GM12891 (cell line): Measurements from ENCODE around the gene NXT2. TPM values are rescaled to one million over a fixed set of nuclear protein-coding genes. Genes with fewer than 3 reads are reported as not detected.

Experiments
- DNase-seq: peaks from one replicate; pipeline ENCODE4 v3.0.0; 2011; ENCODE audit warnings: low spot score; ENCODE audit not compliant: insufficient read length
- FAIRE-seq: peaks from 2 replicates; lab custom pipeline; 2011; peaks lifted over from hg19 to GRCh38; lab: Jason Lieb, UNC
- PAX5 ChIP-seq: IDR thresholded peaks from 2 replicates; pipeline ENCODE4 v1.6.1; 2011; ENCODE audit warnings: low read length, moderate library complexity, mild to moderate bottlenecking; ENCODE audit not compliant: insufficient read depth, severe bottlenecking
- POLR2A ChIP-seq: IDR thresholded peaks from 2 replicates; pipeline ENCODE4 v1.6.1; 2011; ENCODE audit warnings: low read depth, low read length, control low read depth
- POLR2AphosphoS5 ChIP-seq: IDR thresholded peaks from 2 replicates; pipeline ENCODE4 v1.6.1; 2011; ENCODE audit warnings: low read depth, low read length, control low read depth
- POU2F2 ChIP-seq: IDR thresholded peaks from 2 replicates; pipeline ENCODE4 v1.6.1; 2011; ENCODE audit warnings: low read depth, mild to moderate bottlenecking, control low read depth, low read length, moderate library complexity
- SPI1 ChIP-seq: IDR thresholded peaks from 2 replicates; pipeline ENCODE4 v1.6.1; 2011; ENCODE audit warnings: low read depth, low read length, control low read depth
- TAF1 ChIP-seq: IDR thresholded peaks from 2 replicates; pipeline ENCODE4 v1.6.1; 2011; ENCODE audit warnings: low read depth, low read length, control low read depth
- polyA plus RNA-seq: library from polyadenylated mRNA; unstranded; fragments of >200 nt; gene quantifications from one replicate; pipeline ENCODE4 v1.2.1, GENCODE V29; 2012; ENCODE audit warnings: low read depth, missing spikeins, inconsistent platforms; ENCODE audit not compliant: missing spikeins

The NXT2 gene
- 11.1 TPM for polyA plus RNA-seq

DNA sequence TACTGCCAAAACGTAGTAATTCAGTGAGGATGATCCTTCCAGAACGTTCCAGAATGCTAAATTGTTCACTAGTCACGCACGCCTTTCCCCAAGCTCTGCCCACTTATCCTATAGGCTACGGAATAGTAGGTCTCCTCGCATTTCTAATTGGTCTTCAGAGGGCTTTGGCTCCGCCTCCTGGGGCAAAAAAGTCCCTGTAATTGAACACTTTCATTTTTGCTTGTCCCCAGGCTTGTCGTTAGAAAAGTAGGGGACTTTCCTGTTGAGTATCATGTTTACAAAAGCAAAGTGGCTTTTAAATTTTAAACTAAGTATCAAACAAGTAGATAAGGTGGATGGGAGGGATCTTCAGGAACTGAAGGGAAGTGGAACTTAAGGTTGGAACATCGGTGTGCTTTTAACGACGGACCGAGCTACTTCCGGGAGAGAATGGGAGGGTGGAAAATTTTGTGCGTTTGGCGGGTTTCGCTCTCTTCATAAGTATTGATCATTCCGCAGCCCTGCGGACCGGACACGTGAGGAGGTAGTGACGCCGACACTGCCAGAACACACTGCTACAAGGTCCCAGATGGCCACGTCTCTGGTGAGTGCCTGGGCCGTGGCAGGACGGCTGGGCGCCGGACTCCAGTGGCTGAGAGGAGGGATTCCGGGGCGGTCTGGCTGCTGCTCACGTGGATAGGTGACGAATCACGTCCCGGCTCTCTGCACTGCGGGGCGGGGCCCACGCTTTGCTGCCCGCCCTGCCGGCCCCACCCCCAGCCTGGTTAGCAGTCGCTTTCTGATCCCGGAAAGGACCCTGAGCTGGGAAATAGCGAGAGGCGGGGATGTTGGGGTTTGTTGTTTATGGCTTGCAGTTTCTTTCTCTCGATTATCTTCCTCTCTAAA, at the start of gene NXT2:
Gene NXT2, plus strand, starts transcription at position 406 of the 885 bp plus-strand sequence. Its CDS starts 163 bp downstream, at position 569.
- peak; percentile 99 for FAIRE-seq
- no peak; the same call in 1 of the 2 replicates for TF ChIP-seq POU2F2
- TF ChIP-seq TAF1: peak; percentile 64; the same call in 1 of the 2 replicates
- TF ChIP-seq POLR2A: peak; percentile 82
- TF ChIP-seq POLR2AphosphoS5: peak; percentile 82
- TF ChIP-seq SPI1: no peak

DNA sequence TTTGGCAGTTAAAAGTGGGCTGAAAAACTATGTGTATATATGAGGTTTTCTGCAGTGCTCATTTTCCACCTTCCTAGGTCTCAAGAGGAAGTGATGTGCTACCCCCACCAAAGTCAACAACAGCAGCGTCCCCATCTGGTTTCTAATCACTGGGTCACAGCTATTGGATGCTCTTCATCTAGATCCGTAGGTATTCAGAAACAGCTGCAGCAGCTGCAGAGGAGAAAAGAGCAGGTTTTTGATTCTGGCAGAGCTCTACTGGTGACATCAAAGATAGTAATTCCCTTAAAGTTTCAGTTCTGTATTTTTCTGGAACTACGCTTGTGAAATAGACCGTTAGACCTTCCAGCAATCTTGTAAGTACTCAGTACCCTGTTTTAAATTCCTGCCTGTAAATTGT, 49.0 kb upstream of the NXT2 start:
- FAIRE-seq (no peak), DNase-seq (no peak)
- TF ChIP-seq POLR2AphosphoS5 (no peak), SPI1 (peak; percentile 89)

More for the DNA sequence above, at the start of gene NXT2:
- peak; percentile 45 for DNase-seq

DNA sequence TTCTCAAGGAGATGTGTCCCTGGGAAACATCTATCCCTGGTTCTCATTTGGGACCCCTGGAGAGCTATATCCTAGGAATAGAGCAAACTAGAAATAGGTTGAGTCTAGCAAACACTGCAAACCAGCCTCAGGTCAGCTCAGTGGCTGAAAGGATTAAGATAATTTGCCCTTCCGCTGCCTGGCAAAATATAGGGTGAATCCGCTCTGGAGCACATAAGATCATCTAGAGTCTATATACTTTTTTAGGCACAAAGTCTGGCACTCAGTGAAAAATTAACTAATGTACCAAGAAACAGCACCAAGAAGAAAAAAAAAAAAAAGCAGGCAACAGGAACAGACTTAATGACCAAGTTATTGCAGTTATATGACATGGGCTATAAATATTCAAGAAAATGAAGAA, 47.5 kb upstream of the NXT2 start:
- TF ChIP-seq SPI1 (no peak), POLR2A (no peak), PAX5 (no peak), TAF1 (no peak), POLR2AphosphoS5 (no peak), POU2F2 (no peak)
- no peak for FAIRE-seq
- no peak for DNase-seq

DNA sequence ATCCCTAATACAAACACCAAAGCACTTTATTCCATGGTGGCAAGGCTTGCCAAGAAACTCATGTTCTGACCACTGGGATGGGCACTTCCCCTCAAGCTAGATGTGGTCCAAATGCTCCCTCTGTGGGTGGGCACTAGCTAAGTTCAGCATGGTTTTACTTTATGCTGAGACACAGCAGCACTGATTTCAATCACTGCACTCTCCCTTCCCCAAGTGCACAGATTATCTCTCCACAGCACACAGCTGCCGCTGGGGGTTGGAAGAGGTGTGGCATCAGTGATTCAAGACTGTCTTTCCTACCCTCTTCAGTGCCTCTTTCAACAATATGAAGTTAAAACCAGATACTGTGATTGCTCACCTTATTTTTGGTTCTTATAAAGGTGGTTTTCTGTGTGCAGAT, 38.2 kb upstream of the NXT2 start:
- TF ChIP-seq POLR2AphosphoS5 (no peak), POU2F2 (no peak), SPI1 (no peak), PAX5 (no peak), POLR2A (no peak), TAF1 (no peak)
- no peak for DNase-seq
- FAIRE-seq: no peak

DNA sequence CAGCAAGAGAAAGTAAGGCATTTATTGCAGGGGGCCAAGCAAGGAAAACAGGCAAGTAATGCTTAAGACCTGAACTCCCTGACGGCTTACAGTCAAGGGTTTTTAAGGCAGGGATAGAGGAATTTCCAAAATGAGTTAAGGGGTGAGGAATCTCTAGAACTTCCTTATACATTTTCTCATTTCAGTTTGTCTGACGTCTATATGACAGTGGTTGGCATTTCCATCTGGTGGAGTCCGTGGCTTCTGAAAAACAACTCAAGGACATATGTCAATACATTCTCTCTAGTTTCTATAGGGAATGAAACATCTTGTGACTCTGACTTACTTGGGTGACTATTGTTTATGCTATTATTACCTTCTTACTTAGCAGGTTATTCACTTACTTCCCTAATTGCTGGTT, 35.5 kb upstream of the NXT2 start:
- DNase-seq (no peak), FAIRE-seq (no peak)
- TF ChIP-seq TAF1 (no peak), POLR2AphosphoS5 (no peak), POLR2A (no peak), POU2F2 (no peak), PAX5 (no peak), SPI1 (no peak)

DNA sequence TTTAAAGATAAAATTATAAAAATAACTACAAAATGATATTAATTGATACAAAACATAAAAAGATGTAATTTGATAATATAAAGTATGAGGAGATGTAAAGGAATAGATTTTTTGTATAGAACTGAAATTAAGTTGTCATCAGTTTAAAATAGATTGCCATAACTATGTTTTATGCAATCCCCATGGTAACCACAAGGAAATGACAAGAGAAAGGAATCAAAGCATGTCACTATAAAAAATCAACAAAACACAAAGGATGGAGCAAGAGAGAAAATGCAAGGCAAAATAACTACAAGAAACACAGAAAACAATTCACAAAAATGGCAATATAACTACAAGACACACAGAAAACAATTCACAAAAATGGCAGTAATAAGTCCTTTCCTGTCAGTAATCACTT, 27.7 kb upstream of the NXT2 start:
- FAIRE-seq (no peak), DNase-seq (no peak)
- TF ChIP-seq POU2F2: no peak
- TF ChIP-seq TAF1: no peak
- no peak for TF ChIP-seq POLR2AphosphoS5
- no peak for TF ChIP-seq SPI1
- no peak for TF ChIP-seq POLR2A
- TF ChIP-seq PAX5: no peak

DNA sequence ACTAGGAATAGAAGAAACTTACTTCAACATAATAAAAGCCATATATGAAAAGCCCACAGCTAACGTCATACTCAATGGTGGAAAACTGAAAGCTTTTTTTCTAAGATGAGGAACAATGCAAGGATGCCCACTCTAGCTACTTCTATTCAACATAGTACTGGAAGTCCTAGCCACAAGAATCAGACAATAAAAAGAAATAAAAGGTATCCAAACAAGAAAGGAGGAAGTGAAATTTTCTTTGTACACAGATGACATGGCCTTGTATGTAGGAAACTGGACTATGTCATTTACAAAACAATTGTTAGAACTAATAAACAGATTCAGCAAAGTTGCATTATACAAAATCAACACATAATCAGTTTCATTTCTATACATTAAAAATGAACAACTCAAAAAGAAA, 25.5 kb upstream of the NXT2 start:
- DNase-seq (no peak), FAIRE-seq (no peak)
- TF ChIP-seq POLR2A (no peak), POU2F2 (no peak), POLR2AphosphoS5 (no peak), SPI1 (peak; percentile 78), TAF1 (no peak), PAX5 (no peak)

DNA sequence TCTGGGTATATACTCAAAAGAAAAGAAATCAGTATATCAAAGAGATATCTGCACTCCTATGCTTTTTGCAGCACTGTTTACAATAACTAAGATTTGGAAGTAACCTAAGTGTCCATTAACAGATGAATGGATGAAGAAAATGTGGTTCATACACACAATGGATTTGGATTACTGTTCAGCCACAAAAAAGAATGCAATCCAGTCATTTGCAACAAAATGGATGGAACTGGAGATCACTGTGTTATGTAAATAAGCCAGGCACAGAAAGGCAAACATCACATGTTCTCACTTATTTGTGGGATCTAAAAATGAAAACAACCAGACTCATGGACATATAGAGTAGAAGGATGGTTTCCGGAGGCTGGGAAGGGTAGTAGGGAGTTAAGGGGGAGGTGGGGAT, 17.6 kb upstream of the NXT2 start:
- FAIRE-seq: no peak
- no peak for DNase-seq
- no peak for TF ChIP-seq POLR2AphosphoS5
- TF ChIP-seq POU2F2: no peak
- TF ChIP-seq POLR2A: no peak
- TF ChIP-seq TAF1: no peak
- no peak for TF ChIP-seq PAX5
- no peak for TF ChIP-seq SPI1

DNA sequence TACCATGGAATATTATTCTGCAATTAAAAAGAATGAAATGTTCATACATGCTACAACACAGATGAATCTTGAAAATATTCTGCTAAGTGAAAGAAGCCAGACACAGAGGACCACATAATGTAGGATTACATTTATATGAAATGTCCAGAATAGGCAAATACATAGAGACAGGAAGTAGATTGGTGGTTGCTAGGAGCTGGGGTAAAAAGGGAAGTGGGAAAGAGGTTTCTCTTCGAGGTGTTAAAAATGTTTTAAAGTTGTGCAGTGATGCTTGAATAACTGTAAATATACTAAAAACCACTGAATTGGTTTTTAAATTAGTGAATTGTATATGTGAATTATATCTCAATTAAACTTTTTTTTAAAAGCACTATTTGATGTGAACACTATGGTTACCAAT, 3.6 kb upstream of the NXT2 start:
- no peak for DNase-seq
- no peak for TF ChIP-seq PAX5
- no peak for TF ChIP-seq POLR2A
- peak; percentile 94 for TF ChIP-seq SPI1
- no peak for TF ChIP-seq TAF1
- no peak for FAIRE-seq

DNA sequence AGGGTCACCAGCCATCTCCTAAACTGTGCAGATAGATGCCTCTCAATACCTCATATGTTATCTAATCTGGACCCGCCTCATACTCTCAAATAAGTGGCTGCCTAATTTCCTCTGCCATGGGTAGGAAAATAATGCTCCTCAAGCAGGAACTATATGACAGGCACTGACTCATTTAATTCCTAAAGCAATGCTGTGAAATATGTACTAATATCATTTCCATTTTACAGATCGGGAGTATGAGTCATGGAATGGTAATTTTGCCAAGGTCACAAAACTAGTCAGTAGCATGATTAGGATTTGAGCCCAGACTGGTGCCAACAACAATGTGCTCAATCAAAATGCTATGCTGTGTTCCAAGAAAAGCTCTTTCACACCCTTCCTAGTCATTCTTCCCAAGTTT, 3.0 kb upstream of the NXT2 start:
- FAIRE-seq (no peak), DNase-seq (no peak)
- TF ChIP-seq TAF1 (no peak), SPI1 (no peak), POLR2A (no peak), POU2F2 (no peak), POLR2AphosphoS5 (no peak), PAX5 (no peak)
